LNCAP (cell line): ENCODE measurements around the gene RAB17.

Experiments
- TF ChIP-seq, protein P1 (sequence below): fragments of 450-650 bp; IDR thresholded peaks from 2 replicates; pipeline ENCODE4 v1.5.1; 2017; ENCODE audit warnings: mild to moderate bottlenecking

The RAB17 gene

GRCh38 chr2:237590272-237591140 lies at the start of gene RAB17:
TSS of gene RAB17 (minus strand) at chr2:237590734. CDS start at chr2:237586154, 4,580 bp downstream.
- TF ChIP-seq, protein P1, sequence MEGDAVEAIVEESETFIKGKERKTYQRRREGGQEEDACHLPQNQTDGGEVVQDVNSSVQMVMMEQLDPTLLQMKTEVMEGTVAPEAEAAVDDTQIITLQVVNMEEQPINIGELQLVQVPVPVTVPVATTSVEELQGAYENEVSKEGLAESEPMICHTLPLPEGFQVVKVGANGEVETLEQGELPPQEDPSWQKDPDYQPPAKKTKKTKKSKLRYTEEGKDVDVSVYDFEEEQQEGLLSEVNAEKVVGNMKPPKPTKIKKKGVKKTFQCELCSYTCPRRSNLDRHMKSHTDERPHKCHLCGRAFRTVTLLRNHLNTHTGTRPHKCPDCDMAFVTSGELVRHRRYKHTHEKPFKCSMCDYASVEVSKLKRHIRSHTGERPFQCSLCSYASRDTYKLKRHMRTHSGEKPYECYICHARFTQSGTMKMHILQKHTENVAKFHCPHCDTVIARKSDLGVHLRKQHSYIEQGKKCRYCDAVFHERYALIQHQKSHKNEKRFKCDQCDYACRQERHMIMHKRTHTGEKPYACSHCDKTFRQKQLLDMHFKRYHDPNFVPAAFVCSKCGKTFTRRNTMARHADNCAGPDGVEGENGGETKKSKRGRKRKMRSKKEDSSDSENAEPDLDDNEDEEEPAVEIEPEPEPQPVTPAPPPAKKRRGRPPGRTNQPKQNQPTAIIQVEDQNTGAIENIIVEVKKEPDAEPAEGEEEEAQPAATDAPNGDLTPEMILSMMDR, result no peak

DNA sequence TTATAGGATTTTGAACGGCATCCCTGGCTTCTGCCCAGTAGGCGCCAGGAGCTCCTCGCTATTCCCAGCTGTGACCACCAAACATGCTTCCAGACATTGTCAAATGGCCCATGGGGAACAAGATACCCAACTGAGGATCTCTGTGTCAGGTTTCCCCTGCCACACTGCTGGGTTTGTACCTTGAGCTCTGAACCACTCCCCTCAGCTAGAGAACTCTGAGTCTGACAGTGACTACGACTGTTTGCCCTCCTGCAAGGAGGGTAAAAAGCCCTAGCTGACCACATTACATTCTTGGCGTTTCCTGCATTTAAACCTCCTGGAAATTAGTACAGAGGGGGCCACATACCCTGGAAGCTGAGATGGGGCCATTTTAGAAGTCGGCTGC lies 49.3 kb upstream of the RAB17 start:
- TF ChIP-seq, protein P1, result no peak

DNA sequence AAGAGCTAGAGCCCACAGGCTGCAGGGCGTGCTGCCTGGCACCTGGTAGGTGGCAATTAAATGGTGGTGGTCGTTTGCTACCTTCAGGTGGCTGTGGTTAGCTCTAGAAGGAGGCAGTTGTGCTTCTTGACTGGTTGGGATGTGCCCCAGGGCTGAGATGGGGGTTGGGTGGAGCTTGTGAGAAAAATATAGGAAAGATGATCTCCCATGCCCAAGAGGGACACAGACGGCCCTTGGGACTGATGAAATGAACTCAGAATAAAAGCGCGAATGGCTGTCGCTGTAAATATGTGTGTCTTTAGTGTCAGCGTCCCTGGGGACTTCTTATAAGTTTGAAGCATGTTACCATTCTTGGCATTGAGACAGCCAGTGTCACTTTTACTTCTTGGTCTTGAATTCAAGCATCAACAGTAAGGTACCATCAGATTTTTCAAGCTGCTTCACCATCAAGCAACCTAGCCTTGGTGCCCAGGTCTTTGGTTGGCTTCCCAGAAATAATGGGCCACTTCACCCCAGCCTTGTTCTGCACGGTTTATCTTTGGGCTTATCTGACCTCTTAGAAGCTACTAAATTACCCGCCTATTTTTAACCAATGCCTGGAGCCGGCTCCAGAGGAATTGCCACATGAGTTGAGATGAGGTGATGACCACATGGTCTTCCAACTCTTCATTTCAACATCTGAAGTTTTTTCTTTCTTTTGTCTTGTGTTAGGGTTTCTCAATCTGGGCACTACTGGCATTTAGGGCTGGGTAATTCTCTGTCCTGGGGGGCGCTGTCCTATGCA lies 48.7 kb upstream of the RAB17 start:
- TF ChIP-seq, protein P1, result no peak

GRCh38 chr2:237638176-237638575 lies 47.6 kb upstream of the RAB17 start:
- TF ChIP-seq, protein P1, result no peak

GRCh38 chr2:237637429-237638135 lies 47.0 kb upstream of the RAB17 start:
- TF ChIP-seq, protein P1, result no peak

DNA sequence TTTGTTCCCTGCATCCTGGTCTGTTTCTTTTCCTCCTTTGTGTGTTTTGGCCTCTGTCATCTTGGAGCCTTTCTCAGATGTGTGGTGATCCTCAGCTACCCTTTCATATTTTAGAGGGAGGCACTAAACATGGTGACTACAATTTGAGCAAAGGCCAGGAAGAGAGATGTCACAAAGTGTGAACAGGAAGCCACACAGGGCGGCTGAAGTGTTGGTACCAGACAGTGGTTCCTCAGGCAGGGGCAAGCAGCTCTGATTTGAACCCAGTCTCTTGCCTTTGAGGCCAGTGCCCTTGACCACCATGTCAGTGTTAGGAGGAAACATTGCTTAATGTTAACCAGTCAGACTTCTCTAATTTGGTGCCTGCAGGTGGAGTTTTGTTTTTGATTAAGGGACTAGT lies 46.0 kb upstream of the RAB17 start:
- TF ChIP-seq, protein P1, result no peak

DNA sequence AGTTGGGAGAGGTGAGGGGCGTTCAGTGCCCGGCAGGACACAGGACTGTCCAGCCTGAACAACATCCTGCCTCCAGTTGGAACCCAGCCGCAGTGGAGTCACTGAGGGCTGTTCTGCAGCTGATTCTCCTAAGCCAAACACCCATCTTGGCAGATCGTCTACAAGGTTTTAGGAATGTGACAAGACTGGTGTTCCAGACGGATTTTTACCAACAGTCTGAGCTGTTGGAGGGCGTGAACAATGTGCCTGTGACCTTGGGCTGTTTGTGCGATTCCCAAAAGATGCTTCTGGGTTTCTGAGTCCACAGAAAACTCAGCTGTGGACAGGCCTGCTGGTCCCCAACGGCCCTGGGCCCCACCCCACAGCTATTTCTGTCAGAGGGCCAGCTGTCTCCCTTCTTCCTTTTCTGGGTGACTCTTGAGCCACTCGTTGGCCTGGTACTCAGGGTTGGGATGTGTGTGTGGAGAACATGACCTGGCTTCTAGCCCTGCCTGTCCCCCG lies 42.6 kb upstream of the RAB17 start:
- TF ChIP-seq, protein P1, result no peak
